MM.1S (cell line): ENCODE results near the gene MAPK7.

Source experiments
- DNase-seq: peaks from one replicate; pipeline ENCODE4 v3.0.0-alpha.2; 2015
- H2AFZ ChIP-seq: fragments of 300-600 bp; sonication (generic); 2 replicates; pipeline ENCODE4 v1.6.0; 2016; ENCODE audit warnings: antibody characterized with exemption, low read length
- H3F3A ChIP-seq: fragments of 300-600 bp; sonication (generic); 2 replicates; pipeline ENCODE4 v1.6.1; 2016; ENCODE audit warnings: mild to moderate bottlenecking, antibody characterized with exemption, low read length, moderate library complexity, mixed read lengths; ENCODE audit not compliant: insufficient read depth
- H3K27ac ChIP-seq: fragments of 300-600 bp; sonication (generic); 2 replicates; pipeline ENCODE4 v1.5.1; 2016; ENCODE audit warnings: mild to moderate bottlenecking, low read length
- H3K27me3 ChIP-seq: fragments of 300-600 bp; sonication (generic); replicated peaks from 2 replicates; pipeline ENCODE4 v1.6.0; 2016; ENCODE audit warnings: low read length; ENCODE audit not compliant: insufficient read depth
- H3K36me3 ChIP-seq: fragments of 300-600 bp; sonication (generic); replicated peaks from 2 replicates; pipeline ENCODE4 v1.6.1; 2016; ENCODE audit warnings: mild to moderate bottlenecking, low read length, mixed read lengths; ENCODE audit not compliant: insufficient read depth
- H3K4me1 ChIP-seq: fragments of 300-600 bp; sonication (generic); 2 replicates; pipeline ENCODE4 v1.6.1; 2016; ENCODE audit warnings: low read length, mixed read lengths
- H3K4me2 ChIP-seq: fragments of 300-600 bp; sonication (generic); 2 replicates; pipeline ENCODE4 v1.6.0; 2016; ENCODE audit warnings: low read depth, low read length
- H3K4me3 ChIP-seq: fragments of 300-600 bp; sonication (generic); 2 replicates; pipeline ENCODE4 v1.5.1; 2016; ENCODE audit warnings: low read length, mixed read lengths
- H3K79me2 ChIP-seq: fragments of 300-600 bp; sonication (generic); 2 replicates; pipeline ENCODE4 v1.6.1; 2016; ENCODE audit warnings: mixed run types, low read length, mixed read lengths
- H3K9ac ChIP-seq: fragments of 300-600 bp; sonication (generic); 2 replicates; pipeline ENCODE4 v1.6.1; 2016; ENCODE audit warnings: low read length, mixed read lengths
- H3K9me2 ChIP-seq: fragments of 300-600 bp; sonication (generic); replicated peaks from 2 replicates; pipeline ENCODE4 v1.6.1; 2016; ENCODE audit warnings: mild to moderate bottlenecking, low read length, mixed read lengths; ENCODE audit not compliant: insufficient read depth
- H3K9me3 ChIP-seq: fragments of 300-600 bp; sonication (generic); replicated peaks from 2 replicates; pipeline ENCODE4 v1.6.1; 2016; ENCODE audit warnings: mild to moderate bottlenecking, low read length, mixed read lengths; ENCODE audit not compliant: insufficient read depth
- H4K20me1 ChIP-seq: fragments of 300-600 bp; sonication (generic); 2 replicates; pipeline ENCODE4 v1.6.1; 2016; ENCODE audit warnings: mild to moderate bottlenecking, low read length, moderate library complexity, mixed read lengths; ENCODE audit not compliant: insufficient read depth
- CTCF ChIP-seq: fragments of 300-600 bp; sonication (generic); IDR thresholded peaks from 2 replicates; pipeline ENCODE4 v1.5.1; 2016; ENCODE audit warnings: antibody characterized with exemption, low read length, mixed read lengths
- EZH2 ChIP-seq: fragments of 300-600 bp; sonication (generic); optimal IDR thresholded peaks from 2 replicates; pipeline ENCODE3; 2017; ENCODE audit warnings: low read depth, mild to moderate bottlenecking, antibody characterized with exemption, low read length, mixed read lengths
- EZH2phosphoT487 ChIP-seq: fragments of 300-600 bp; sonication (generic); IDR thresholded peaks from 2 replicates; pipeline ENCODE4 v1.6.1; 2018; ENCODE audit warnings: antibody characterized with exemption, low read length

MAPK7 gene

GRCh38 chr17:19370493-19370960, 7.8 kb upstream of the MAPK7 start:
- no peak overlapping the region for H3K9ac ChIP-seq
- no peaks in the 10 kb centered on the region for H3K27me3 ChIP-seq
- H3K4me3 ChIP-seq = no peak overlapping the region
- no peaks in the 10 kb centered on the region for H3F3A ChIP-seq
- no peaks in the 10 kb centered on the region for H4K20me1 ChIP-seq
- no peaks in the 10 kb centered on the region for H3K9me2 ChIP-seq
- no peaks in the 10 kb centered on the region for H3K36me3 ChIP-seq
- no peak for DNase-seq
- H3K4me1 ChIP-seq = peaks cover 8% of the 10 kb centered on the region; the same call in 1 of the 2 replicates
- no peaks in the 10 kb centered on the region for H3K9me3 ChIP-seq
- no peak overlapping the region for H2AFZ ChIP-seq
- no peaks in the 10 kb centered on the region for H3K79me2 ChIP-seq
- no peak overlapping the region for H3K4me2 ChIP-seq
- H3K27ac ChIP-seq = no peak overlapping the region
- no peak for TF ChIP-seq EZH2phosphoT487
- TF ChIP-seq CTCF = no peak
- no peak for TF ChIP-seq EZH2

- Histone ChIP-seq H3F3A (no peaks in the 10 kb centered on the region; the same call in 1 of the 2 replicates), H3K4me3 (no peak overlapping the region), H2AFZ (no peak overlapping the region), H3K27me3 (no peaks in the 10 kb centered on the region), H3K4me2 (no peak overlapping the region), H3K9me3 (no peaks in the 10 kb centered on the region), H4K20me1 (no peaks in the 10 kb centered on the region), H3K9ac (no peak overlapping the region), H3K27ac (no peak overlapping the region), H3K9me2 (no peaks in the 10 kb centered on the region), H3K79me2 (no peaks in the 10 kb centered on the region), H3K36me3 (no peaks in the 10 kb centered on the region), H3K4me1 (peaks cover 8% of the 10 kb centered on the region; the same call in 1 of the 2 replicates)
- TF ChIP-seq EZH2phosphoT487 (no peak), CTCF (no peak), EZH2 (no peak)
- no peak for DNase-seq
These were observed 6.9 kb upstream of the MAPK7 start for GRCh38 chr17:19371259-19372010.

- Histone ChIP-seq H3K9ac (no peak overlapping the region), H3K9me2 (no peaks in the 10 kb centered on the region), H3K36me3 (no peaks in the 10 kb centered on the region), H3K27ac (no peak overlapping the region), H3K4me1 (peaks cover 8% of the 10 kb centered on the region; the same call in 1 of the 2 replicates), H3K79me2 (no peaks in the 10 kb centered on the region), H4K20me1 (no peaks in the 10 kb centered on the region), H3K9me3 (no peaks in the 10 kb centered on the region), H2AFZ (no peak overlapping the region), H3K4me3 (no peak overlapping the region), H3K27me3 (no peaks in the 10 kb centered on the region), H3F3A (peaks cover 3% of the 10 kb centered on the region), H3K4me2 (no peak overlapping the region)
- DNase-seq = no peak
- TF ChIP-seq EZH2 = no peak
- TF ChIP-seq EZH2phosphoT487 = no peak
- TF ChIP-seq CTCF = no peak
These were observed 6.3 kb upstream of the MAPK7 start for GRCh38 chr17:19372011-19372370.
